B cell (primary cell): ENCODE data around the gene NIPAL4. TPM values are rescaled to one million over a fixed set of nuclear protein-coding genes. Genes with fewer than 3 reads are reported as not detected.

Experiments used
- ATAC-seq: fragments of 200-7000 bp; cut with Tn5 transposase; one replicate; pipeline ENCODE4 v1.10.0; 2021; ENCODE audit warnings: low read depth, mild to moderate bottlenecking, moderate number of reproducible peaks, moderate library complexity
- CTCF ChIA-PET: fragments of 350-600 bp; sonication (Branson Sonifier 250); formaldehyde crosslinking; loops from one replicate; lab custom pipeline; 2021; ENCODE audit warnings: antibody characterized with exemption, inconsistent platforms; lab: Charles Lee
- POLR2A ChIA-PET: fragments of 350-600 bp; sonication (Branson Sonifier 250); formaldehyde crosslinking; loops from one replicate; lab custom pipeline; 2021; ENCODE audit warnings: antibody characterized with exemption; lab: Charles Lee
- DNase-seq: peaks from one replicate; pipeline ENCODE4 v3.0.0; 2013
- H2AFZ ChIP-seq: 2 replicates; pipeline ENCODE4 v1.6.1; 2012; ENCODE audit warnings: mild to moderate bottlenecking, low read depth, low read length; ENCODE audit not compliant: insufficient read depth, poor library complexity, severe bottlenecking
- H3K27ac ChIP-seq, 2 donors: 1 replicate in 1 of 2; 2 replicates in 1 of 2; pipeline ENCODE4 v1.5.1; 2012 to 2013; ENCODE audit warnings: low read length in 2 of 2, mild to moderate bottlenecking in 2 of 2, moderate library complexity in 1 of 2
- H3K27me3 ChIP-seq, 4 experiments: fragments of 200-600 bp in 1 of 4; sonication (generic) in 1 of 4; replicated peaks in 1 of 4; 1 replicate in 2 of 4; 2 replicates in 2 of 4; pipeline versions ENCODE4 v1.6.1 to v1.7.0; 2013 to 2016; ENCODE audit warnings: low read length in 3 of 4, mild to moderate bottlenecking in 2 of 4, mixed read lengths in 1 of 4, moderate library complexity in 1 of 4; ENCODE audit not compliant: insufficient read depth in 4 of 4, control insufficient read depth in 3 of 4; ENCODE audit errors: control extremely low read depth in 1 of 4
- H3K36me3 ChIP-seq, 2 experiments: replicated peaks in 1 of 2; 1 replicate in 1 of 2; 2 replicates in 1 of 2; pipeline versions ENCODE4 v1.6.1 to v1.7.1; 2013; ENCODE audit warnings: low read length in 1 of 2; ENCODE audit not compliant: insufficient read depth in 2 of 2, control insufficient read depth in 1 of 2; ENCODE audit errors: control extremely low read depth in 1 of 2, extremely low read depth in 1 of 2
- H3K4me1 ChIP-seq, 2 donors: fragments of 200-600 bp in 1 of 2; sonication (generic) in 1 of 2; 1 replicate in 1 of 2; 2 replicates in 1 of 2; pipeline versions ENCODE4 v1.5.1 to v1.6.1; 2013 to 2017; ENCODE audit warnings: low read length in 2 of 2; ENCODE audit not compliant: control insufficient read depth in 2 of 2, insufficient read depth in 2 of 2
- H3K4me2 ChIP-seq: replicated peaks from 2 replicates; pipeline ENCODE3; 2012; ENCODE audit warnings: mild to moderate bottlenecking, low read depth, low read length; ENCODE audit not compliant: poor library complexity, severe bottlenecking
- H3K4me3 ChIP-seq, 5 experiments: fragments of 200-600 bp in 1 of 5; sonication (generic) in 1 of 5; 1 replicate in 3 of 5; 2 replicates in 2 of 5; pipeline versions ENCODE4 v1.5.1 to v1.7.0; 2011 to 2016; ENCODE audit warnings: low read length in 4 of 5, mild to moderate bottlenecking in 4 of 5, low read depth in 2 of 5, control low read depth in 1 of 5, moderate library complexity in 1 of 5; ENCODE audit not compliant: insufficient read depth in 1 of 5; ENCODE audit errors: control extremely low read depth in 1 of 5, extremely low read depth in 1 of 5
- H3K79me2 ChIP-seq: fragments of 200-600 bp; sonication (generic); one replicate; pipeline ENCODE4 v1.6.0; 2016; ENCODE audit warnings: low read length; ENCODE audit not compliant: control insufficient read depth, insufficient read depth
- H3K9ac ChIP-seq: fragments of 200-600 bp; sonication (generic); 2 replicates; pipeline ENCODE4 v1.6.1; 2017; ENCODE audit warnings: mild to moderate bottlenecking, low read length, moderate library complexity
- H3K9me3 ChIP-seq, 3 donors: one replicate each; pipeline versions ENCODE4 v1.6.1 to v1.7.1; 2013; ENCODE audit warnings: low read length in 2 of 3; ENCODE audit not compliant: control insufficient read depth in 2 of 3, insufficient read depth in 1 of 3; ENCODE audit errors: control extremely low read depth in 1 of 3
- H4K20me1 ChIP-seq: 2 replicates; pipeline ENCODE4 v1.6.0; 2012; ENCODE audit warnings: mild to moderate bottlenecking, low read length; ENCODE audit not compliant: insufficient read depth, control insufficient read depth, poor library complexity, severe bottlenecking
- H3K27ac Mint-ChIP-seq: one replicate; pipeline ENCODE4 v1.8.0; 2021; ENCODE audit warnings: mixed read lengths
- H3K27me3 Mint-ChIP-seq: one replicate; pipeline ENCODE4 v1.8.0; 2021; ENCODE audit warnings: mixed read lengths
- H3K4me1 Mint-ChIP-seq: one replicate; pipeline ENCODE4 v1.8.0; 2021; ENCODE audit warnings: mixed read lengths
- H3K4me3 Mint-ChIP-seq: one replicate; pipeline ENCODE4 v1.8.0; 2021; ENCODE audit warnings: mixed read lengths
- H3K9me3 Mint-ChIP-seq: one replicate; pipeline ENCODE4 v1.8.0; 2022; ENCODE audit warnings: mixed read lengths; ENCODE audit not compliant: insufficient read depth
- EZH2 ChIP-seq: IDR thresholded peaks from 2 replicates; pipeline ENCODE4 v1.6.1; 2012; ENCODE audit warnings: borderline replicate concordance, low read depth, mild to moderate bottlenecking, moderate library complexity, low read length; ENCODE audit not compliant: insufficient read depth, poor library complexity, severe bottlenecking
- WGBS: methylation state at CpG from one replicate; pipeline ENCODE4 v1.1.5; 2013; ENCODE audit warnings: missing lambda C conversion rate; ENCODE audit not compliant: insufficient coverage; 5-methylcytosine and 5-hydroxymethylcytosine counted together
- intact Hi-C: fragments of 100-400 bp; cut with micrococcal nuclease; formaldehyde crosslinking; loops from one replicate; pipeline ENCODE4 v1.10.0; 2022
- polyA plus RNA-seq: library from polyadenylated mRNA; depleted of rRNA; stranded (reverse); fragments of >200 nt; gene quantifications from 2 replicates; pipeline ENCODE4 v1.2.3, GENCODE V29; 2012
- total RNA-seq, 2 donors: library from RNA; stranded (reverse); fragments of 120-200 nt in 1 of 2; gene quantifications; 1 replicate in 1 of 2; 2 replicates in 1 of 2; pipeline versions ENCODE4 v1.2.3 to v1.2.4, GENCODE V29; 2013 to 2022
- TF ChIP-seq, protein P1 (sequence below): fragments of 200-600 bp; IDR thresholded peaks from one replicate; pipeline ENCODE4 v1.8.0; 2022; ENCODE audit warnings: antibody characterized with exemption, mild to moderate bottlenecking

The NIPAL4 gene
- total and polyA plus RNA-seq, 2 donors (not counting 1 experiment from before 2014, with no cell fraction given): 4.6 to 6.4 TPM

DNA sequence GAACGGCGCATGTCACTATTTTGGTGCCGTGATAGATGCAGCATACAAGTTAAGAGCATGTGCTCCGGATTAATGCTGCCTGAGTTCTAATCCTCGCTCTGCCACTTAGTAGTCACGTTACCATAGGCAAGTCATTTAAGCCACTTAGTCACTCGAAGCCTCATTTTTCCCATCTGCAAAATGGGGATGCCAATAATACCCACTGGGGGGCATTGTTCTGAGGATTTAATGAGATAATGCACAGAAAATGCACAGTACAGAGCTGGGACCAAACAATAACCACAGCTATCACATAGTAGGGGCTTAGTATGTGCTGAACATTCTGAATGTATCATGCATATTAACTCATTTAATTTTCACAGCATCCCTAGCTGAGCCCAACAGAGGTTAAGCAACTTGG lies 9.1 kb downstream of the NIPAL4 start:
- TF ChIP-seq, protein P1, sequence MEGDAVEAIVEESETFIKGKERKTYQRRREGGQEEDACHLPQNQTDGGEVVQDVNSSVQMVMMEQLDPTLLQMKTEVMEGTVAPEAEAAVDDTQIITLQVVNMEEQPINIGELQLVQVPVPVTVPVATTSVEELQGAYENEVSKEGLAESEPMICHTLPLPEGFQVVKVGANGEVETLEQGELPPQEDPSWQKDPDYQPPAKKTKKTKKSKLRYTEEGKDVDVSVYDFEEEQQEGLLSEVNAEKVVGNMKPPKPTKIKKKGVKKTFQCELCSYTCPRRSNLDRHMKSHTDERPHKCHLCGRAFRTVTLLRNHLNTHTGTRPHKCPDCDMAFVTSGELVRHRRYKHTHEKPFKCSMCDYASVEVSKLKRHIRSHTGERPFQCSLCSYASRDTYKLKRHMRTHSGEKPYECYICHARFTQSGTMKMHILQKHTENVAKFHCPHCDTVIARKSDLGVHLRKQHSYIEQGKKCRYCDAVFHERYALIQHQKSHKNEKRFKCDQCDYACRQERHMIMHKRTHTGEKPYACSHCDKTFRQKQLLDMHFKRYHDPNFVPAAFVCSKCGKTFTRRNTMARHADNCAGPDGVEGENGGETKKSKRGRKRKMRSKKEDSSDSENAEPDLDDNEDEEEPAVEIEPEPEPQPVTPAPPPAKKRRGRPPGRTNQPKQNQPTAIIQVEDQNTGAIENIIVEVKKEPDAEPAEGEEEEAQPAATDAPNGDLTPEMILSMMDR: no peak
- TF ChIP-seq EZH2: no peak
- H3K4me2 ChIP-seq: no peak overlapping the region
- H2AFZ ChIP-seq: no peak overlapping the region
- H3K36me3 ChIP-seq: peaks cover 4 to 51% of the 10 kb centered on the region in 2 experiments
- peaks cover 5 to 27% of the 10 kb centered on the region in 2 donors for H3K4me1 ChIP-seq
- Mint-ChIP-seq H3K27ac (no peak overlapping the region), H3K9me3 (no peaks in the 10 kb centered on the region), H3K4me1 (peaks cover 55% of the 10 kb centered on the region), H3K4me3 (no peak overlapping the region), H3K27me3 (no peaks in the 10 kb centered on the region)
- H4K20me1 ChIP-seq: no peaks in the 10 kb centered on the region
- ChIA-PET CTCF (interaction anchor here (0.7 to 15.5 kb wide), 10 partner anchors 8 to 250 kb away, joined by 3 to 162 read pairs (median 5); partner anchors contain the start of gene NIPAL4), POLR2A (no interaction called here)
- DNase-seq (no peak), ATAC-seq (no peak)
- 100% methylated on average over 4 of the region's 7 CpGs for WGBS
- no peaks in the 10 kb centered on the region for H3K79me2 ChIP-seq
- no peak overlapping the region for H3K27ac ChIP-seq
- intact Hi-C loops: no loop called here
- H3K9ac ChIP-seq: no peak overlapping the region
- H3K4me3 ChIP-seq: no peak overlapping the region
- no peaks in the 10 kb centered on the region for H3K9me3 ChIP-seq
- no peaks in the 10 kb centered on the region for H3K27me3 ChIP-seq

DNA sequence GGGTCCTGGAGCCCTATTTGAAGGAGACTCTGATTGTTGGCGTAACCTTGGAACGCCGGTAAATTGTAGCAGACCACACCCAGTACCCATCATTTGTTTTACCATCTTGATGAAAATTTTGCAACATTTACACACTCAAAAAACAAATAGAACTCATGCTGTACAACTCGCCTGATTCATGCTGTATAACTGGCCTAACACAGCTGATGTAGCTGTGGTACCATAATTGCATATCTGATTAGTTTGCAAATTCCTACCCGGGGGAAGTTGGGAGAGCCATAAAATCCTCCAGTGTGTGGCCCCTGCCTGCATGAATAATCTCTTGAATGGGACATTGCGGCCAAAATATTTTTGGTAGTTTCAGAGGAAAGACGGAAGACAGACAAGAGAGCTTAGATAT lies 9.7 kb downstream of the NIPAL4 start:
- H3K36me3 ChIP-seq: peaks cover 4 to 57% of the 10 kb centered on the region in 2 experiments
- Mint-ChIP-seq H3K9me3 (no peaks in the 10 kb centered on the region), H3K27me3 (no peaks in the 10 kb centered on the region), H3K27ac (peak overlapping the region; percentile 52), H3K4me3 (no peak overlapping the region), H3K4me1 (peaks cover 49% of the 10 kb centered on the region)
- peaks cover 5 to 27% of the 10 kb centered on the region in 2 donors for H3K4me1 ChIP-seq
- no peaks in the 10 kb centered on the region for H3K79me2 ChIP-seq
- no peak overlapping the region for H3K4me2 ChIP-seq
- intact Hi-C loops: no loop called here
- no peaks in the 10 kb centered on the region for H4K20me1 ChIP-seq
- no peaks in the 10 kb centered on the region for H3K9me3 ChIP-seq
- no peak for TF ChIP-seq EZH2
- TF ChIP-seq, protein P1: no peak
- H3K4me3 ChIP-seq: no peak overlapping the region
- H2AFZ ChIP-seq: no peak overlapping the region
- no peak overlapping the region for H3K9ac ChIP-seq
- 96% methylated on average over 5 of the region's 7 CpGs for WGBS
- DNase-seq: no peak
- no peak for ATAC-seq
- no peak overlapping the region for H3K27ac ChIP-seq
- H3K27me3 ChIP-seq: no peaks in the 10 kb centered on the region
- CTCF ChIA-PET: interaction anchor here (0.6 to 15.5 kb wide), 12 partner anchors 9 to 274 kb away, joined by 3 to 162 read pairs (median 4); partner anchors contain the start of genes LSM11 and NIPAL4
- POLR2A ChIA-PET: no interaction called here
